Measurements from ENCODE around the gene GTF3A. TPM values are rescaled to one million over a fixed set of nuclear protein-coding genes. Genes with fewer than 3 reads are reported as not detected.

GTF3A gene
- total and polyA plus RNA-seq, 2 donors from 2014 or later = 64.8 to 126 TPM

- DNase-seq (no peak), FAIRE-seq (no peak)
- Histone ChIP-seq H3K4me1 (ENCODE audit: control insufficient read depth in 2 of 3, insufficient read depth in 2 of 3, low read depth in 1 of 3, low read length in 3 of 3) (no peaks in the 10 kb centered on the region), H3K27ac (ENCODE audit: low read depth in 2 of 2, low read length in 2 of 2) (no peak overlapping the region), H3K27me3 (ENCODE audit: control insufficient read depth, insufficient read depth, low read length) (no peaks in the 10 kb centered on the region), H3K36me3 (ENCODE audit: control insufficient read depth in 2 of 3, insufficient read depth in 3 of 3, low read length in 3 of 3) (no peaks in the 10 kb centered on the region), H3K4me3 (ENCODE audit: low read length in 3 of 3) (no peak overlapping the region), H3K9ac (ENCODE audit: low read length in 3 of 3) (no peak overlapping the region), H3K9me3 (ENCODE audit: control insufficient read depth in 2 of 3, insufficient read depth in 1 of 3, low read length in 3 of 3) (no peaks in the 10 kb centered on the region)
- TF ChIP-seq CTCF (IDR thresholded peaks at IDR 0.05; ENCODE audit: borderline replicate concordance, extremely low read depth, insufficient read depth) = no peak
- intact Hi-C loops (cut with DNase I) = no loop called here
These were observed 37.6 kb downstream of the GTF3A start for GRCh38 chr13:27461940-27462584.

DNA sequence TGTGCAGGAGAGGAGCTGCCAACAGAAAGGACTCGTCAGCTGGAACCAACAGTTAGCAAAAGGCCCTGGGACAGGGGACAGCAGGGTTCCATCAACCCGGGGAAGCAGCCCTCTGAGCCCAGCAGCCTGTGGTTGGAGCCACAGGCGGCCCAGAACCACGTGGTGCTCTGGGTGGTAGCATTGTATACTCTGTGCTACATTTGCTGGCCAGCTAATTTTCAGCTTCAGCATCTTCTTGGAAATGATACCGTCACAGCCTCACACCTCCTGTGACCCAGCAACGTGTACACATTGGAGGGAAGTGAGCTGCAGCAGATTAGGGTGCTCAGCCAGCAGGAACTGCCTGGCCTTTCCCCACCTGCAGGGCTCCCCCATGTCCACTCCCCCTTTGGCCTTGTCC, 39.1 kb downstream of the GTF3A start:
- Histone ChIP-seq H3K4me1 (ENCODE audit: control insufficient read depth in 2 of 3, insufficient read depth in 2 of 3, low read depth in 1 of 3, low read length in 3 of 3) (no peaks in the 10 kb centered on the region), H3K9ac (ENCODE audit: low read length in 3 of 3) (no peak overlapping the region), H3K4me3 (ENCODE audit: low read length in 3 of 3) (no peak overlapping the region), H3K27me3 (ENCODE audit: control insufficient read depth, insufficient read depth, low read length) (no peaks in the 10 kb centered on the region), H3K36me3 (ENCODE audit: control insufficient read depth in 2 of 3, insufficient read depth in 3 of 3, low read length in 3 of 3) (no peaks in the 10 kb centered on the region), H3K27ac (ENCODE audit: low read depth in 2 of 2, low read length in 2 of 2) (no peak overlapping the region), H3K9me3 (ENCODE audit: control insufficient read depth in 2 of 3, insufficient read depth in 1 of 3, low read length in 3 of 3) (no peaks in the 10 kb centered on the region)
- intact Hi-C loops (cut with DNase I) = no loop called here
- FAIRE-seq (no peak), DNase-seq (no peak)
- no peak for TF ChIP-seq CTCF (IDR thresholded peaks at IDR 0.05; ENCODE audit: borderline replicate concordance, extremely low read depth, insufficient read depth)

DNA sequence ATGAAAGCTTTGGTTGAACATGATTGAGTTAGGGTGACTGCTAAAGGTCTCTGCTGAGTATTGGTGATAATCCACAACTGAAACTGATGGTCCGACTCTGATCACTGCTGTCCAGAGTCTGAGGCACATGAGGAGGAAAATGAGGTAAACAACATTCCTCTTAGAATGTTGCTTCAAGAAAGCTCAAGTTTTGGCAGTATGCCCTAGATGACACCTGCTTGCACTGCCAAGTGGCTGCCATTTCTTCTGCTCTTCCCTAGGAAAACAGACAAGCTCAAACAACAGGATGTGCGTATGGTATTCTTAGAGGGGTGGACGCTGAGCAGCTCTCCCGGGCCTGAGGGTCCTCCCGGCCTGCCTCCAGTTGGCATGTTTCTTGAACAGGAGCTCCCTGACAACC, 41.2 kb downstream of the GTF3A start:
- Histone ChIP-seq H3K27ac (ENCODE audit: low read depth in 2 of 2, low read length in 2 of 2) (no peak overlapping the region), H3K4me1 (ENCODE audit: control insufficient read depth in 2 of 3, insufficient read depth in 2 of 3, low read depth in 1 of 3, low read length in 3 of 3) (no peaks in the 10 kb centered on the region), H3K9ac (ENCODE audit: low read length in 3 of 3) (no peak overlapping the region), H3K4me3 (ENCODE audit: low read length in 3 of 3) (no peak overlapping the region), H3K36me3 (ENCODE audit: control insufficient read depth in 2 of 3, insufficient read depth in 3 of 3, low read length in 3 of 3) (no peaks in the 10 kb centered on the region), H3K9me3 (ENCODE audit: control insufficient read depth in 2 of 3, insufficient read depth in 1 of 3, low read length in 3 of 3) (no peaks in the 10 kb centered on the region), H3K27me3 (ENCODE audit: control insufficient read depth, insufficient read depth, low read length) (no peaks in the 10 kb centered on the region)
- TF ChIP-seq CTCF (IDR thresholded peaks at IDR 0.05; ENCODE audit: borderline replicate concordance, extremely low read depth, insufficient read depth) = no peak
- FAIRE-seq (no peak), DNase-seq (no peak)
- intact Hi-C loops (cut with DNase I) = no loop called here

GRCh38 chr13:27466513-27466912, 42.1 kb downstream of the GTF3A start:
- H3K4me1 ChIP-seq (ENCODE audit: control insufficient read depth in 2 of 3, insufficient read depth in 2 of 3, low read depth in 1 of 3, low read length in 3 of 3) = no peaks in the 10 kb centered on the region
- intact Hi-C loops (cut with DNase I) = no loop called here
- no peak for DNase-seq
- FAIRE-seq = no peak
- TF ChIP-seq CTCF (IDR thresholded peaks at IDR 0.05; ENCODE audit: borderline replicate concordance, extremely low read depth, insufficient read depth) = no peak
- H3K4me3 ChIP-seq (ENCODE audit: low read length in 3 of 3) = no peak overlapping the region
- H3K9ac ChIP-seq (ENCODE audit: low read length in 3 of 3) = no peak overlapping the region
- no peaks in the 10 kb centered on the region for H3K27me3 ChIP-seq (ENCODE audit: control insufficient read depth, insufficient read depth, low read length)
- H3K9me3 ChIP-seq (ENCODE audit: control insufficient read depth in 2 of 3, insufficient read depth in 1 of 3, low read length in 3 of 3) = no peaks in the 10 kb centered on the region
- H3K36me3 ChIP-seq (ENCODE audit: control insufficient read depth in 2 of 3, insufficient read depth in 3 of 3, low read length in 3 of 3) = no peaks in the 10 kb centered on the region
- H3K27ac ChIP-seq (ENCODE audit: low read depth in 2 of 2, low read length in 2 of 2) = no peak overlapping the region
